Neural progenitor cell (in vitro differentiated cells): ENCODE data around the gene NUTM2D.
"Not testable (repeated sequence)": the region's sequence is repeated elsewhere in the genome, so short reads cannot be mapped to it uniquely, and the experiment has no call there.

Experiments
- CTCF ChIP-seq: fragments of 200-600 bp; sonication (generic); IDR thresholded peaks from 2 replicates; pipeline ENCODE4 v1.5.1; 2017; ENCODE audit warnings: antibody characterized with exemption, mild to moderate bottlenecking
- EZH2 ChIP-seq: fragments of 200-600 bp; sonication (generic); IDR thresholded peaks from 2 replicates; pipeline ENCODE4 v1.6.1; 2017; ENCODE audit warnings: antibody characterized with exemption, mild to moderate bottlenecking, moderate library complexity
- EZH2phosphoT487 ChIP-seq: fragments of 200-600 bp; sonication (generic); IDR thresholded peaks from 2 replicates; pipeline ENCODE4 v1.6.1; 2017; ENCODE audit warnings: antibody characterized with exemption

- not testable (repeated sequence) for TF ChIP-seq CTCF, EZH2, EZH2phosphoT487
Measured at GRCh38 chr10:87329131-87329530, 28.4 kb upstream of the NUTM2D start.
